Endothelial cell of umbilical vein (primary cell): ENCODE results near the gene LYRM4.

Experiments used
- POLR2A ChIP-seq: IDR thresholded peaks from 2 replicates; pipeline ENCODE4 v1.6.1; 2012; ENCODE audit warnings: low read depth, mild to moderate bottlenecking, control low read depth, low read length
- TF ChIP-seq, protein P1 (sequence below), 2 donors: IDR thresholded peaks; 1 replicate in 1 of 2; 2 replicates in 1 of 2; pipeline ENCODE4 v1.5.1; 2011; ENCODE audit warnings: low read length in 2 of 2, mild to moderate bottlenecking in 2 of 2, moderate library complexity in 2 of 2, control low read depth in 1 of 2, inconsistent platforms in 1 of 2, low read depth in 1 of 2; ENCODE audit not compliant: insufficient read depth in 1 of 2; ENCODE audit errors: extremely low read depth in 1 of 2

- TF ChIP-seq POLR2A: no peak
- TF ChIP-seq, protein P1, sequence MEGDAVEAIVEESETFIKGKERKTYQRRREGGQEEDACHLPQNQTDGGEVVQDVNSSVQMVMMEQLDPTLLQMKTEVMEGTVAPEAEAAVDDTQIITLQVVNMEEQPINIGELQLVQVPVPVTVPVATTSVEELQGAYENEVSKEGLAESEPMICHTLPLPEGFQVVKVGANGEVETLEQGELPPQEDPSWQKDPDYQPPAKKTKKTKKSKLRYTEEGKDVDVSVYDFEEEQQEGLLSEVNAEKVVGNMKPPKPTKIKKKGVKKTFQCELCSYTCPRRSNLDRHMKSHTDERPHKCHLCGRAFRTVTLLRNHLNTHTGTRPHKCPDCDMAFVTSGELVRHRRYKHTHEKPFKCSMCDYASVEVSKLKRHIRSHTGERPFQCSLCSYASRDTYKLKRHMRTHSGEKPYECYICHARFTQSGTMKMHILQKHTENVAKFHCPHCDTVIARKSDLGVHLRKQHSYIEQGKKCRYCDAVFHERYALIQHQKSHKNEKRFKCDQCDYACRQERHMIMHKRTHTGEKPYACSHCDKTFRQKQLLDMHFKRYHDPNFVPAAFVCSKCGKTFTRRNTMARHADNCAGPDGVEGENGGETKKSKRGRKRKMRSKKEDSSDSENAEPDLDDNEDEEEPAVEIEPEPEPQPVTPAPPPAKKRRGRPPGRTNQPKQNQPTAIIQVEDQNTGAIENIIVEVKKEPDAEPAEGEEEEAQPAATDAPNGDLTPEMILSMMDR (IDR thresholded peaks at IDR 0.05; ENCODE audit: extremely low read depth in 1 of 2, insufficient read depth in 1 of 2, low read depth in 1 of 2, low read length in 2 of 2): no peak
Observed at GRCh38 chr6:5121956-5122355, 138.8 kb downstream of the LYRM4 start.
